ENCODE data around the gene ARHGAP18. TPM values are rescaled to one million over a fixed set of nuclear protein-coding genes. Genes with fewer than 3 reads are reported as not detected.
"Not testable (repeated sequence)": the region's sequence is repeated elsewhere in the genome, so short reads cannot be mapped to it uniquely, and the experiment has no call there.

ARHGAP18 gene
- total and polyA plus RNA-seq, 10 donors: 4.6 to 18.7 (median 15.4) TPM

DNA sequence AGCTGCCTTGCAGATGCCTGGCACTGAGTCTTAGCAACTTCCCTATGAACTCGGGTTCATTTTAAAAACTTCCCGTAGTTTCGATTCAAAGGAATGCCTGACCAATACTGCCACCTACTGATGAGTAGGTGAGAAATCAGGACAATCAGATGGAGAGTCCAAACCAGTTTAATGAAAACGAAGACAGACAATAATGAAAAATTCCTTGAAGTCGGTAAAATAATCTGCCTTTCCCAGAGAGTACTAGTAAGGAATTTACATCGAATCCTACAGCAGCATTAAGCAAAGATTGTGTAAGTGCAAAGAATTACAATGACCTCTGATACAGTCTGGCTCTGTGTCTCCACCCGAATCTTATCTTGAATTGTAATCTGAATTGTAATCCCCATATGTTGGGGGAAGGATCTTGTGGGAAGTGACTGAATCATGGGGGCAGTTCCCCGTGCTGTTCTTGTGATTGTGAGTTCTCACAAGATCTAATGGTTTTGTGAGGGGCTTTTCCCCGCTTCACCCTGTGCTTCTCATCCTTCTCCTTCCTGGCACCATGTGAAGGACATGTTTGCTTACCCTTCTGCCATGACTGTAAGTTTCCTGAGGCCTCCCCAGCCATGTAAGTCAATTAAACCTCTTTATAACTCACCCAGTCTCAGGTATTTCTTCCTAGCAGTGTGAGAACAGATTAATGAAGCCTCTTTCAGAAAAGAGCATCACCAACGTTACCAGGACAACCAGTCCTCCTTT lies 134.4 kb downstream of the ARHGAP18 start:
- WGBS, 5 donors: 33 to 44% (median 39%) methylated on average over 10 of the region's 10 CpGs
- H3K27me3 ChIP-seq (replicated peaks in 1 of 7): no peaks in the 10 kb centered on the region
- TF ChIP-seq CTCF (IDR thresholded peaks at IDR 0.05 in 8 of 11, conservative IDR thresholded peaks at IDR 0.05 in 3 of 11) (peak in 8 of 11 experiments; percentile 42 to 69 (median 54)), POLR2AphosphoS5 (IDR thresholded peaks at IDR 0.05) (no peak)
- no peak overlapping the region for H3K27ac ChIP-seq
- DNase-seq: no peak
- peaks cover 0 to 9% (median 0%) of the 10 kb centered on the region in 6 donors for H3K4me1 ChIP-seq
- peak overlapping the region in 1 of 8 donors; percentile 33 for H3K4me3 ChIP-seq
- H3K9me3 ChIP-seq: peaks cover 0 to 14% (median 5%) of the 10 kb centered on the region in 8 donors
- peaks cover 0 to 27% (median under 1%) of the 10 kb centered on the region in 6 donors for H3K36me3 ChIP-seq
- intact Hi-C loops (cut with DNase I; ENCODE audit: low total_unique reads): loop anchor here (10.0 kb wide), 1 partner anchor 71 kb away; no protein-coding TSS in a partner anchor

DNA sequence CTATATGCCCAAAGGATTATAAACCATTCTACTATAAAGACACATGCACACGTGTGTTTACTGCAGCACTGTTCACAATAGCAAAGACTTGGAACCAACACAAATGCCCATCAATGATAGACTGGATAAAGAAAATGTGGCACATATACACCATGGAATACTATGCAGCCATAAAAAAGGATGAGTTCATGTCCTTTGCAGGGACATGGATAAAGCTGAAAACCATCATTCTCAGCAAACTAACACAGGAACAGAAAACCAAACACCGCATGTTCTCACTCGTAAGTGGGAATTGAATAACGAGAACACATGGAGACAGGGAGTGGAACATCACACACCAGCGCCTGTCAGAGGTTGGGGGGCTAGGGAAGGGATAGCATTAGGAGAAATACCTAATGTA lies 135.4 kb downstream of the ARHGAP18 start:
- peaks cover 0 to 18% (median 0%) of the 10 kb centered on the region in 6 donors for H3K36me3 ChIP-seq
- H3K4me3 ChIP-seq; H3K4me1 ChIP-seq; DNase-seq; H3K27ac ChIP-seq; H3K27me3 ChIP-seq (replicated peaks in 1 of 7): not testable (repeated sequence)
- intact Hi-C loops (cut with DNase I; ENCODE audit: low total_unique reads): loop anchor here (10.0 kb wide), 1 partner anchor 70 kb away; no protein-coding TSS in a partner anchor
- peaks cover 0 to 16% (median 5%) of the 10 kb centered on the region in 8 donors for H3K9me3 ChIP-seq
- WGBS, 5 donors: 94 to 98% (median 97%) methylated on average over 5 of the region's 5 CpGs

- H3K36me3 ChIP-seq: not testable (repeated sequence)
Observed at GRCh38 chr6:129570929-129571328, 139.0 kb downstream of the ARHGAP18 start.

GRCh38 chr6:129568015-129568414 lies 142.0 kb downstream of the ARHGAP18 start:
- no peak for TF ChIP-seq POLR2A (IDR thresholded peaks at IDR 0.05)
- no peak for TF ChIP-seq CTCF (IDR thresholded peaks at IDR 0.05 in 8 of 11, conservative IDR thresholded peaks at IDR 0.05 in 3 of 11)
- no peak for TF ChIP-seq POLR2AphosphoS5 (IDR thresholded peaks at IDR 0.05)
- Histone ChIP-seq H3K4me3 (no peak overlapping the region), H3K4me1 (no peaks in the 10 kb centered on the region), H3K27ac (no peak overlapping the region), H3K9me3 (peaks cover 0 to 16% (median 5%) of the 10 kb centered on the region in 8 donors), H3K36me3 (no peaks in the 10 kb centered on the region), H3K27me3 (replicated peaks in 1 of 7) (no peaks in the 10 kb centered on the region)
- intact Hi-C loops (cut with DNase I; ENCODE audit: low total_unique reads): no loop called here
- 87 to 99% (median 93%) methylated on average over 4 of the region's 4 CpGs for WGBS, 5 donors
- DNase-seq: no peak

More at GRCh38 chr6:129570929-129571328, 139.0 kb downstream of the ARHGAP18 start:
- H3K9me3 ChIP-seq: peaks cover 0 to 16% (median 5%) of the 10 kb centered on the region in 8 donors
- intact Hi-C loops (cut with DNase I; ENCODE audit: low total_unique reads): loop anchor here (10.0 kb wide), 1 partner anchor 66 kb away; no protein-coding TSS in a partner anchor
- H3K4me1 ChIP-seq; H3K27me3 ChIP-seq (replicated peaks in 1 of 7); H3K27ac ChIP-seq; H3K4me3 ChIP-seq; DNase-seq: not testable (repeated sequence)
- WGBS, 5 donors: 94 to 100% (median 100%) methylated on average over 1 of the region's 1 CpG

- 75 to 89% (median 86%) methylated on average over 5 of the region's 5 CpGs for WGBS, 5 donors
- no peak for DNase-seq
- Histone ChIP-seq H3K4me1 (no peaks in the 10 kb centered on the region), H3K4me3 (no peak overlapping the region), H3K27ac (no peak overlapping the region), H3K9me3 (peaks cover 0 to 16% (median 5%) of the 10 kb centered on the region in 8 donors), H3K36me3 (no peaks in the 10 kb centered on the region), H3K27me3 (replicated peaks in 1 of 7) (no peaks in the 10 kb centered on the region)
- TF ChIP-seq CTCF (IDR thresholded peaks at IDR 0.05 in 8 of 11, conservative IDR thresholded peaks at IDR 0.05 in 3 of 11): peak in 2 of 11 experiments; percentile 12 to 21
- TF ChIP-seq POLR2A (IDR thresholded peaks at IDR 0.05): no peak
- intact Hi-C loops (cut with DNase I; ENCODE audit: low total_unique reads): no loop called here
Observed at GRCh38 chr6:129567374-129567773, 142.6 kb downstream of the ARHGAP18 start.

Data from spleen (tissue), 11 donors.